SK-N-MC (cell line): ENCODE data around the gene TMEM145.

Experiments used
- DNase-seq: peaks from one replicate; pipeline ENCODE4 v3.0.0-alpha.2; 2011; ENCODE audit warnings: low read depth, low spot score
- H3K27ac ChIP-seq: fragments of 200-600 bp; sonication (generic); 2 replicates; pipeline ENCODE4 v1.5.1; 2016; ENCODE audit warnings: mixed run types
- H3K36me3 ChIP-seq: fragments of 200-600 bp; sonication (generic); 2 replicates; pipeline ENCODE4 v1.6.1; 2017; ENCODE audit warnings: antibody characterized with exemption, low read length, mixed read lengths; ENCODE audit not compliant: insufficient read depth
- H3K4me3 ChIP-seq: fragments of 200-600 bp; sonication (generic); 2 replicates; pipeline ENCODE4 v1.5.1; 2016
- H3K9ac ChIP-seq: fragments of 200-600 bp; sonication (generic); 2 replicates; pipeline ENCODE4 v1.8.0; 2017; ENCODE audit warnings: mixed run types, mixed read lengths; ENCODE audit not compliant: insufficient read length
- H3K9me3 ChIP-seq: fragments of 200-600 bp; sonication (generic); 2 replicates; pipeline ENCODE4 v1.6.1; 2017; ENCODE audit warnings: low read depth, mild to moderate bottlenecking, antibody characterized with exemption, low read length, moderate library complexity, mixed read lengths
- EZH2 ChIP-seq: fragments of 200-600 bp; sonication (generic); IDR thresholded peaks from one replicate; pipeline ENCODE4 v1.6.1; 2017; ENCODE audit warnings: antibody characterized with exemption
- FOXP2 ChIP-seq: optimal IDR thresholded peaks from 2 replicates; pipeline ENCODE3; 2011; ENCODE audit warnings: mild to moderate bottlenecking, moderate library complexity; ENCODE audit not compliant: insufficient read depth; ENCODE audit errors: extremely low read length, control extremely low read depth
- POLR2AphosphoS5 ChIP-seq: IDR thresholded peaks from 2 replicates; pipeline ENCODE4 v1.6.1; 2012; ENCODE audit warnings: mild to moderate bottlenecking, low read depth, low read length, borderline replicate concordance

Gene TMEM145

GRCh38 chr19:42323852-42324654, 10.9 kb downstream of the TMEM145 start:
- no peak overlapping the region for H3K9ac ChIP-seq
- H3K4me3 ChIP-seq: peak overlapping the region; percentile 51
- no peaks in the 10 kb centered on the region for H3K9me3 ChIP-seq
- DNase-seq: no peak
- no peak overlapping the region for H3K27ac ChIP-seq
- no peaks in the 10 kb centered on the region for H3K36me3 ChIP-seq
- no peak for TF ChIP-seq EZH2
- no peak for TF ChIP-seq POLR2AphosphoS5
- no peak for TF ChIP-seq FOXP2

GRCh38 chr19:42324655-42325307, 11.7 kb downstream of the TMEM145 start:
- Histone ChIP-seq H3K36me3 (no peaks in the 10 kb centered on the region), H3K27ac (no peak overlapping the region), H3K9ac (peak overlapping the region; percentile 8), H3K9me3 (no peaks in the 10 kb centered on the region), H3K4me3 (peak overlapping the region; percentile 51)
- TF ChIP-seq POLR2AphosphoS5 (no peak), FOXP2 (no peak), EZH2 (no peak)
- no peak for DNase-seq

- peak; percentile 97 for DNase-seq
- peak within 1 kb of the TSS; percentile 98 for H3K9ac ChIP-seq
- TF ChIP-seq EZH2 (no peak), POLR2AphosphoS5 (peak; percentile 78), FOXP2 (no peak)
- H3K9me3 ChIP-seq: no peaks in the 10 kb centered on the region
- 0 out of 2 replicates have a peak within 1 kb of the TSS, but pooled peaks have one; percentile 40 for H3K27ac ChIP-seq
- no peaks in the 10 kb centered on the region for H3K36me3 ChIP-seq
- H3K4me3 ChIP-seq: peak within 1 kb of the TSS; percentile 99
Observed at GRCh38 chr19:42325308-42325895, 12.3 kb downstream of the TMEM145 start, which contains the start of gene MEGF8. TSS of gene MEGF8 (plus strand) at chr19:42325635. CDS start at chr19:42326244, 609 bp downstream.

GRCh38 chr19:42325896-42326771, 13.0 kb downstream of the TMEM145 start:
- Histone ChIP-seq H3K9me3 (no peaks in the 10 kb centered on the region), H3K9ac (peak overlapping the region; percentile 98), H3K4me3 (peak overlapping the region; percentile 99), H3K27ac (0 out of 2 replicates have a peak overlapping the region, but pooled peaks have one; percentile 40), H3K36me3 (no peaks in the 10 kb centered on the region)
- no peak for DNase-seq
- TF ChIP-seq FOXP2: no peak
- no peak for TF ChIP-seq EZH2
- TF ChIP-seq POLR2AphosphoS5: no peak

GRCh38 chr19:42326969-42327368, 13.9 kb downstream of the TMEM145 start:
- Histone ChIP-seq H3K9me3 (no peaks in the 10 kb centered on the region), H3K4me3 (peak overlapping the region; percentile 99; the same call in 1 of the 2 replicates), H3K36me3 (no peaks in the 10 kb centered on the region), H3K9ac (peak overlapping the region; percentile 2), H3K27ac (no peak overlapping the region)
- TF ChIP-seq EZH2: no peak
- no peak for TF ChIP-seq FOXP2
- TF ChIP-seq POLR2AphosphoS5: no peak
- no peak for DNase-seq

- Histone ChIP-seq H3K27ac (no peak overlapping the region), H3K4me3 (no peak overlapping the region), H3K9ac (peak overlapping the region; percentile 2), H3K9me3 (no peaks in the 10 kb centered on the region), H3K36me3 (no peaks in the 10 kb centered on the region)
- DNase-seq: no peak
- TF ChIP-seq FOXP2 (no peak), EZH2 (no peak), POLR2AphosphoS5 (no peak)
Observed at GRCh38 chr19:42327381-42327780, 14.3 kb downstream of the TMEM145 start.

GRCh38 chr19:42328106-42328505, 15.0 kb downstream of the TMEM145 start:
- Histone ChIP-seq H3K36me3 (no peaks in the 10 kb centered on the region), H3K27ac (no peak overlapping the region), H3K4me3 (no peak overlapping the region), H3K9ac (no peak overlapping the region), H3K9me3 (no peaks in the 10 kb centered on the region)
- TF ChIP-seq FOXP2: no peak
- no peak for TF ChIP-seq EZH2
- TF ChIP-seq POLR2AphosphoS5: no peak
- DNase-seq: no peak
